Effector CD4-positive, alpha-beta T cell (primary cell): ENCODE data around the gene GGTLC2.
"Not testable (repeated sequence)": the region's sequence is repeated elsewhere in the genome, so short reads cannot be mapped to it uniquely, and the experiment has no call there.

ENCODE experiments used
- DNase-seq: peaks from one replicate; pipeline ENCODE4 v3.0.0-alpha.2; 2020

Gene GGTLC2

DNA sequence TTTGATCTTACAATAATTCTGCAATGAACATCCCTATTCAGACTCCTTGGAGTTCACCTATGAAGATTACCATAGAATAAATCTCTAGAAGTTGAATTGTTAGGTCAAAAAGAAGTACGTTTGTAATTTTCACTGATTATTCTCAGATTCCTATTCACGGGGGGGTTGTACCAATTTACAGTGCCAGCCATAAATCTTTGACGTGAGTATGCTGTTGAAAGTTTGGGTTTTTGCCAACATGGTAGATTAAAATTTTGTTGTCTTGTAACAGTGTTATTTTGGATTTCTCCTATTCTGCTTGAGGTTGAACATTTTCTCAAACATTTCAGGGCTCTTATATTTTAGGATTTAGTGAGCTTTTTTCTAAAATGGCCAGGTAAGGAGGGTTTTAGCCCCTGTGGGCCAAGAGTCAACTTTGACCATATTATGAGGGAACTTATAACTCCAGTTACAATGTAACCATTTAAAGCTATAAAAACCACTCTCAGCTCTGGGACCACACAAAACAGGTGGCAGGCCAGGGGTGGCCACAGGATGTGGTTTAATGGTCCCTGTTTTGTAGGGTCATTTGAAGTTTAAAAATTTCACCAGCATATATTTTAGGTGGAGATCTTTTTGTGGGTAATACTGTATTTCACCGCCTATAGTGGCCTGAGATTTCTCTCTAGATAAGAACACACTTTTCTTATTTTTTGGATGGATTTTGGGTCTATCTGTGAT is 25.8 kb downstream of the GGTLC2 start:
- DNase-seq = no peak

DNA sequence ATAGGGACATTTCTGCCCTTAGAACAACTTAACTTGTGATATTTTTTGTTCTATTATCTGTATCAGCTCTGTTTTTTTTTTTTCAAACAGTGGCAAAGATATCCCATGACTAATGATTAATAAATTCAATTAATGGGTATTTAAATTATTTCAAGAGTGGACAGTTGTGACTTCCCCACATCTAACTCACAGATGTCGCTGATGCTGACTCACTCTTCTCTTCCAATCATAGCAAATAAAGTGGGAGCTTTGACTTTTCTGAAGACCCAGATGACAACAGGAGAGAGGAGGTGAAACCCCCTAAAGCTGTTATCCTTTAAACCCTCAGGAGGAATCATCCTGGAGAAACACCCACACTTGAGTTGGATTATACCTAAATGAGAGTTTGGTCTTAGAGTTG is 27.1 kb downstream of the GGTLC2 start:
- DNase-seq = no peak

DNA sequence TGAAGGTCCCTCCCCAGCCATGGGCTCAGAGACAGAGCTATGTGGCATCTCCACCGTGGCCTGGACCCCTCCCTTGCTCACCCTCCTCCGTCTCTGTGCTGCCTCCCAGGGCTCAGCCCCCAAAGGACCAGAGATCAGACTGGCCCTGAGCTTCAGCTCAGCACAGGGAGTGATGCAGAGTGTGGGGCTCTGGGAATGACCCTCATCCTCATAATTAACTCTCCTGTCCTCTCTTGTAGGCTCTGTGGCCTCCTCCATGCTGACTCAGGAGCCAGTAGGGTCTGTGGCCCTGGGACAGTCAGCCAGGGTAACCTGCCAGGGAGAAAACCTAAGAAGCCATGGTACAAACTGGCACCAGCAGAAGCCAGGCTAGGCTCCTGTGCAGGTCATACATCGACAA is 28.7 kb downstream of the GGTLC2 start:
- DNase-seq = no peak

DNA sequence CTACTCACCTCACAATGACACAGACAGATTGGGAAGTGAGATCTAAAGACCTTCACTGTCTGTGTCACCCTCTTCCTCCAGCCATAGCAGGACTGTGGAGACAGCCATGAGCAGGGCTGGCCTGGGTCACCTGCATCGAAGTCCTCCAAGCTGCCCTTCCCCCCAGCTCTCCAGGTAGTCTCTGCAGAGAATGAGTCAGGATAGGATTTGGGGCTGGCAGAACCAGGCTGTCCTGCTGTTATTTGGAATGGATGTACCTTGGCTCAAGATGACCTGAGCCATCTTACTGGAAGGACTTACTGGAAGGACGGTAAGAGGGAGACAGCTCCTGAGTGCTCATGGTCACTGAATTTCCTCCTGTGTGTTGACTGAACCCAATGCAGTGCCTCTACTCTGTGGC is 29.2 kb downstream of the GGTLC2 start:
- DNase-seq = no peak

DNA sequence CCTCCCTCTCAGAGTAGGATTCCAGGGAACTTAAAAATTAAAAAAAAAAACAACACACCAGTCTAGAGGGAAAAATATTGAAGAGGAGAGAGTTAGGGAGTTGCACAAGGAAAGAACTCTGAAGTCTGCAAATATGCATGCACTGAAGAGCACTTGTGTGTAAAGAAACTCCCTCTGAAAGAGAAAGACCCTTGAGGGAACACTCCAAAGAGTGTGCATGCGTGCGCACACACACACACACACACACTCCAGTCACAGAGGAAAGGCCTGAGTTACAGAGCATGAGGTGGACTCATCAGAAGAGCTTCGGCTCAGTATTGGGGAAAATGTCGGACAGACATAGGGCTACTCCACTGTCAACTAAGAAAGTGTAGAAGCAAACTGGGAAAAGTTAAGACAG is 30.1 kb downstream of the GGTLC2 start:
- no peak for DNase-seq

DNA sequence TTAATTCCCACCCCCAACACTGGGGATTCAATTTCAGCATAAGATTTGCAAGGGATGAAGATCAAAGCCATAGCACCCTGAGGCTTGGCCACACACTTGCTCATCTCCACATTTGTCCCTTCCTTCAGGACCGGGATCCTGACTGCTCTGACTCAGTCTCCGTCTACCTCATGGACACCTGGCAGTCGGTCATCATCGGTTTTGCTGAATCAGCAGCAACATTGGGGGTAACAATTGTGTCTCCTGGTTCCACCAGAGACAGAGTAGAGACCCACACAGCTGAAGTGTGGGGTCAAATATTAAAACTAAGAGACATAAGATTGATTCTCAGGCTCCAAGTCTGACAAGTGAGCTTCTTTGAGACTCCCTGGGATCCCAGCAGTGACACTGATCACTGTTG is 34.6 kb downstream of the GGTLC2 start:
- no peak for DNase-seq

DNA sequence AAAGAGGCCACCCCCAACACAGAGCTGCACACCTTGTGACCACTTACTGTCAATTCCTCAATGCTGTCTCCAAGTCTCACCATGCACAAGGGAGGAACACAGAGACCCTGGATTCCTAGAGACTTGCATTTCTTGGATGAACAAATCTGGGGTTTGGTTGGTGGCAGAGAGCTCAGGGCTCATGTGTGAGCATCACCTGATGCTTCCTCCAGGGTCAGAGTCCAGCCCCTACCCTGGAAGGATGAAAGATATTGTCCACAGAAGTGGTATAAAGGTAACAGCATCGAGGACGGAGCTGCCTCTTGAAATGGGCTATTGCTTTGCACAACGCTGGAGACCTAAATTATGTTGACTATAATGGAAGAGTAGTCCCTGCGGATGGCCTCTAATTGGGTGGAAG is 36.0 kb downstream of the GGTLC2 start:
- no peak for DNase-seq

DNA sequence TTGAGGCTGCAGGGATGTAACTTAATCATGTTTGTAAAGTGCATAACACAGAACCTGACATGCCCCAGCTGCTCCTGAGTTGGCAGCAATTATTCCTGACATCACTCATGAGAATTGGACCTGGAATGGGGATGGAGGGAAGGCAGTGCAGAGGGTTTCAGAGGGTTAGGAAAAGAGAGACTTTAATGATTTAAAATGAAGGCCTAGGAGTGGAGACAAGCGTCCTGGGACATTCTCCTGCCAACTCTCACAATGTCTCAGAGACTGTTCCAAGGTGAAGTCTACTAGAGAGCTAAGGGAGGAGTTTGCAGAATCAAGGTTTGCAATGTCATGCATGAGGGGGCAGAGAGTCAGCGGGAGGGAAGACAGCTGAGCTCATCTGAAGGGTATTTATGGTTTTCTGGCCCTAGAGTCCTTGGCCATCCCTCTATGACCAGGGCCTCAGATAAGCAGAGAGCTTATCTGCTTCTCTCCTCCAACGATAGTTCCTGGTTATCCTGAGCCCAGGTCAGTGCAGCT is 36.9 kb downstream of the GGTLC2 start:
- no peak for DNase-seq

DNA sequence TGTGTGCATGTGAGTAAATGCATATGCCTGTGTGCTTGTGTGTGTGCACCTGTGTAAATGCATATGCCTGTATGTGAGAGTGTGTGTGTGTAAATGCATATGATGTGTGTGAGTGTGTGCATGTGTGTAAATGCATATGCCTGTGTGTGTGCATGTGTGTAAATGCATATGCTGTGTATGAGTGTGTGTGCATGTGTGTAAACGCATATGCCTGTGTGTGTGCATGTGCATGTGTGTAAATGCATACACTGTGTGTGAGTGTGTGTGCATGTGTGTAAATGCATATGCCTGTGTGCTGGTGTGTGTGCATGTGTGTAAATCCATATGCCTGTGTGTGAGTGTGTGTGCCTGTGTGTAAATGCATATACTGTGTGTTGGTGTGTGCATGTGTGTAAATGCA is 37.8 kb downstream of the GGTLC2 start:
- DNase-seq = no peak

DNA sequence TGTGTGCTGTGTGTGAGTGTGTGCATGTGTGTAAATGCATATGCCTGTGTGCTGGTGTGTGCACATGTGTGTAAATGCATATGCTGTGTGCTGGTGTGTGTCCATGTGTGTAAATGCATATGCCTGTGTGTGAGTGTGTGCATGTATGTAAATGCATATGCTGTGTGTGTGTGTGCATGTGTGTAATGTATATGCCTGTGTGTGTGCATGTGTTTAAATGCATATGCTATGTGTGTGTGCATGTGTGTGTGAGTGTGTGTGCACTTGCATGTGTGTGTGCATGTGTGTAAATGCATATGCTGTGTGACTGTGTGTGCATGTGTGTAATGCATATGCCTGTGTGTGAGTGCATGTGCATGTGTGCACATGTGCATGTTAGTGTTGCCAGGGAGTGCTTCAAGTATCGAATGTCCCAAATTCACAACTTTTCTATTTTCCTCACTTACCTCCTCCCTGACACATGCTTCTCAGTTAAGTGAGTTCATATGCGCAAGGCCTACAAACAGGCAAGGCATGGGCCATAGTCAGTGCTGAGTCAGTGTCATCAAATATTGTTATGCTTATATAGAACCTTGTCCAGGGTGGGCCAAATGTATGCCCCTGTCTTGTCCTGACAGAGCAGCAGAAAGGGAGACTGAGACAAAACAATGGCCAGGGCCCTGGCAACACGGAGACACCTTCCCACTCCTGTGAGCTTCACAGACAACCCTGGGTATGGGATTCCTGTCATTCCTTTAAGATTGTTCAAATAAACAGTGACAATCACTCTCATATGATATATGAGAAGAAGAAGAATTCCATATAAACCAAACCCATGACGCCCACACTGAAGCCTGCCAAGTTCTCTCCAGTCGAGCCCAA is 38.6 kb downstream of the GGTLC2 start:
- no peak for DNase-seq

DNA sequence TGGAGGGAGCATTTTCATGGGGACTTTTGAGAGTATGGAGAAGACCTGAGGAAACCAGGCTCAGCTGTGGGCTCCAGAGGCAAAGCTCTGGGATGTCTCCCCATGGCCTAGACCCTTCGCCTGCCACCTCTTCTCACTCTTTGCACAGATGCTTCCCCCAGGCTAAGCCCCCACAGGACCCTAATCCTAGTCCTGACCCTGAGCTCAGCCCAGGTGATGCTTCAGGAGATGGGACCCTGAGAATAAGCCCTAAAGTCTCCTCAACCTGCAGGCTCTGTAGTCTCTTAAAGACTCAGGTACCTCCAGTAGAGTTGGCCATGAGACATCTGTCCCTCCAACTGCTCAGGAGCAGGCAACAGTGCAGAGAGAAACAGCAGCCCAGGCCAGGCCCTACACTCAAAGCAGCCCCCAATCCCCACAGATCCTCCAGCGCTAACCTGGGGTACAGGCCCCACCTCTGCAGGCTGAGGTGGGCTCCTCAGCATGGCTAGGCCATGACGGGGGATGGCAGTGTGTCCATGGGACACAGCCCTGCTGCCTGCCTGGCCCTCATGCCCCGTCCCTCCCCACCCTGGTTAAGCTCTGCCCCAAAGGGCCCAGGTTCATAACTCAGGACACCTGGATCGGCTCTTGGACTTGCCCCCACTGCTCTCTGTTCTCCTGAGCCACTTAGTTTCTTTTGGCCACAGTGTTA is 39.4 kb downstream of the GGTLC2 start:
- DNase-seq = no peak

DNA sequence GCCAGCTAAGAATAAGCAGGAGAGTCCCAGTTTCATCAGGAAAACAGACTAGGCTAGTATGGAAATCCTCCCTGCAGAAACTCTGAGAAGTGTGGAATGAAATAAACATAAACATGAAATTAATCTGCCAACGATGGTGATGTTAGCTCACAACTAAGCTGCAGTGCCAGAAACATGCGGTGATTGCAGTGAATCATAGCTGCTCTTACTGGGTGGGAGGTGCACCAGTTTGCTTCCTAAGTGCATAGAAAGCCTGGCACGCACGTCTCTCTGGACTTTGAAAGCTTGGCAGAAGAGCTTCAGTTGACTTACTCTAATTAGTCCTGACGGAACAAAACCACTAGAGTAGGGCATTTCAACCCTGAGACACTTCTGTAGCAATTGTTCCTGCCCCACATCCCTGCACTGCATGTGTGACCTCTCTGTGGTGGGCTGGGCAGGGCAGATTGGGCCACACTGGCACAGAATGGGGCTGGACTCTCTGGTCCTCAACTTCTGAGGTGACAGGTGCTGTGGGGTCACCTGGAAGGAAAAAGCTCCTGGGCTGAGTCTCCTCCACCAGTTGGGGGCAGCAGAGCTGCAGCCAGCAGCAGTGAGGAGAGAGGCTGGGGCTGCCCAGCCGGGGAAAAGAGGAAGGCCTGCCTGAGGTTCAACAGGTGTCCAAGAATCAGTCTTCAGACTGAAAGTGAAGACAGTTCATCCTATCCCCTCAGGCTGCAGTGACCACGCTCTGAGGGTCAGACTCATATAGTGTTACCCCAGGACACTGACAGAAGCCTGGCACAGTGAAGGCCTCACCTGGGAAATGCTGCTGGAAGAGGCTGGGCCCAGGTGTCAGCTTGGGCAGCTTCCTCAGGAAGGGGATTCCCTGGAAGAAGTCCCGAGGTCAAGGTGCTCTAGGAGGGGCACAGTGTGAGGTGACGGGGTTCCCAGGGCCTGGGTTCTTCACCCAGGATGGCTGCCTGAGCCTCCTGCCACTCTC is 40.5 kb downstream of the GGTLC2 start:
- DNase-seq = no peak

DNA sequence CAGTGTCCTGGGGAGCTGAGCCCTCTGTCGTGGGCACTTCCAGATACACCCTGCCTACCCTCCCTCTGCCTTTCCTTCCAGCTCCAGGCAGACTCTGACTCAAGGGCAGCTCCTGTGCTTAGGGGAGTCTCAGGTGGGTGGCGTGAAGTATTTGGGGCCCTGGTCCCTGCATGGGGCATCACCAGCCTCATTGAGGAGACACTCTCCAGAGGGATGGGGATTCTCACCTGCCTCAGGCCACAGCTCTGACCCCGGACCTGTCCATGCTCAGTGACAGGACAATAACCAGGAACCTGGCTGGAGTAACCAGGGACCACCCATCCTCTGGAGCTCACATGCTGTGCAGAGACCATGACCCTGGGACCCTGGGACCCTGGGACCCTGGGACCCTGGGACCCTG is 41.2 kb downstream of the GGTLC2 start:
- DNase-seq = no peak

DNA sequence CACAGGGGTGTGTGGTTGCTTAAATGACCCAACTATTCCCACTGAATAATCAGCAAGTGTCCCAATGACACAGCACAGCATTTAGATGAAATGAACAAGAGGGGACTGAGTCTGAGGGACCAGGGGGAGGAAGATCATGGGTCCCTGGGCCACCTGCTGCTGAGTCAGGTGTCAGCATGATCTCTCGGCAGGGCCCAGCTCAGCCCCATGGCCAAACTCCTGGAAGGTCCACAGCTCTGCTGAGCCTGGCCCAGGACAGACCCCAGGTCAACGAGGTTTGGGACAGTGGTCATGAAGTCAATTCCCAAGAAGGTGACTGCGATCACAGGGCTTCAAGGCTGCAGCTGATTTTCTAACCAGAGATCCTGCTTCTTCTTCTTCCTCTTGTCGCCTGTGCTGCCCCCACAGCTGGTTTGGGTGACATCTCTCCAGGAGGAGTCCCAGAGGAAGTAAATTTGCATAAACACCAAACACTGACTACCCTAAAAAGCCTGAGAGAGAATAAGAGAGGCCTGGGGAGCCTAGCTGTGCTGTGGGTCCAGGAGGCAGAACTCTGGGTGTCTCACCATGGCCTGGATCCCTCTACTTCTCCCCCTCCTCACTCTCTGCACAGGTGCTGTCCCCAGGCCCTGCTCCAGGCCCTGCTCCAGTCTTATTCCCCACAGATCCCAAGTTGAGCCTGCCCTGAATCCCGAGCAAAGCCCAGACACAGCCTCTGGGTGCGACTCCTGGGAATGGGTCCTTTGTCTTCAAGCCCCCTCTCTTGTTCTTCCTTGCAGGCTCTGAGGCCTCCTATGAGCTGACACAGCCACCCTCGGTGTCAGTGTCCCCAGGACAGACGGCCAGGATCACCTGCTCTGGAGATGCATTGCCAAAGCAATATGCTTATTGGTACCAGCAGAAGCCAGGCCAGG is 42.0 kb downstream of the GGTLC2 start:
- not testable (repeated sequence) for DNase-seq

DNA sequence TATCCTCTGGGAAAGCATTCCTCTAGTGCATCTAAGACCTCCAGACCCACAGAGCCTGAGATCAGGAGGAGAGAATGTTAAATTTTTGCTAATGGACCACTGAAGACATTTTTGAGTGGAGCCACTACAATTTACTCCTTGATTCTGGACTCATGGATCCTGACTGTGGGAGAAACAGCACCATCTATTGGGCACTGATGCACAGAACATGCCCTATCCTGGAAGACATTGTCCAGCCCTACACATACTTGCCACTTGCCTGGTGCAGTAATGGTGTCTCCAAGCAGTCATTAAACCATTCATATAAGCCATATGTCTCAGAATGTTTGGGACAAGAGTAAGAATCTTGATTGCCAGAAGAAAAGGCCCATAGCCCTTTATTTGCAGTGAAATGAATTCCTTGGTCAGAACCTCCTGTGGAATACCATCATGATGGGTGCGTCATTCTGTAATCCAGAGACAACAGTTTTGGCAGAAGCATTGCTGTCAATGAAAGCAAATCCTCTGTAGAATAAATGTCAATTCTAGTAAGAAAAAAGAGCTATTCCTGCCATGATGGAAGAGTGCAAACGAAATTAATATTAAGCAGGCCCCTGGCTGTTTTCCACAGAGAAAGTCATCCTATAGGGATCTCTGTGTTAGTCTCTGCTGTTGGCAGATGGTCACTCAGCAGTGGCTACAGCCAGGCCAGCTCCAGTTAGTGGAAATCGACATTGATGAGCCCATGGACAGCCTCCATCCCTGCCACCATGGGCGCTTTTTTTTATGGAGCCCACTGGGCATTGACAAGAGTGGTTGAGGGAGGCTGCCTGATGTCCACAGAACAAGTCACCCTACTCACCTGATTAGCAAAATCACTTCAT is 43.5 kb downstream of the GGTLC2 start:
- no peak for DNase-seq

DNA sequence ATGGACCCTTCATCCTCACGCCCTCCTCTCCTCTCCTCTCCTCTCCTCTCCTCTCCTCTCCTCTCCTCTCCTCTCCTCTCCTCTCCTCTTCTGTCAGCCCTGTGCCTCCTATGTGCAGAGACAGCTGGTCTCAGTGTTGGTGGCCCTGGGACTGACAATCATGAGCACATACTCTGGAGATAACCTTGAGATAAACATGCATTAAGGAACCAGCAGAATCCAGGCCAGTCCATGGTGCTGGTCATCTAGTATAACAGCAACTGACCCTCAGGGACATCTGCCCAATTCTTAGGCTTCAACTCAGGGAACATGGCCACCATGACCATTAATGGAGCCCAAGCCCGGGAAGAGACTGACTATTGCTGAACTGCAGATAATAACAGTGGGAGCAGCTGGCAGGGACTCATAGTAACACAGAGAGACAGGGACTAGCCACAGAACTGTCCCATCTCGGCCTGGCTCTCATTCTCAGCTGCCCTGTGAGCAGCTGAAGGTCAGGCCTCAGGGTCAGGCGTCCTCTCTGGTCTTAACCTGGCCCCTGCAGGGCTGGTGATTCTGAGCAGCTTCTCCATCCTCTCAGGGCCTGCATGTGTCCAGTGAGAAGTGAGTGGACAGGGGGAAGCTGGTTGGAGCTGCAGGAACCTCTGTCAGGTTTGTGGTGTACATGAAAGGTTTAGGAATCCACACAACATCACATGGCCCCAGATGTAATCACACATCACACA is 45.4 kb downstream of the GGTLC2 start:
- no peak for DNase-seq

DNA sequence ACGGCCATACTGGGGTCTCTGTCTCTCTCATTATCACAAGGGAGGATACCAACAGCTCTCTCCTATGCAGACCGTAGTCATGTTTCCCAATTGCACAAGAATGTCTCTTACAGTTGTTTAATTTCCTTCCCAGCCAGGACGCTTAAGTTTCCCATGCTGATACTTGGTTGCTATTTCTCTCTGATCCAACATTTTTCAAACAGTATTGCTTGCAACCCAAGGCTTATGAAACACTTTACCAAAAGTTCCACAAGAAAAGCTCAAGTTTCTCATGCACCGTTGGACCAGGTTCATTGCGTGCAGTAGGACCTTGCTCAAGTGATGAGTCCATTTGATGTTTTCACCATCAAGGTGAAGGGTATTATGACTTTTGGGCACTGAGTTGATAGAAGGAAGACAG is 46.6 kb downstream of the GGTLC2 start:
- no peak for DNase-seq

DNA sequence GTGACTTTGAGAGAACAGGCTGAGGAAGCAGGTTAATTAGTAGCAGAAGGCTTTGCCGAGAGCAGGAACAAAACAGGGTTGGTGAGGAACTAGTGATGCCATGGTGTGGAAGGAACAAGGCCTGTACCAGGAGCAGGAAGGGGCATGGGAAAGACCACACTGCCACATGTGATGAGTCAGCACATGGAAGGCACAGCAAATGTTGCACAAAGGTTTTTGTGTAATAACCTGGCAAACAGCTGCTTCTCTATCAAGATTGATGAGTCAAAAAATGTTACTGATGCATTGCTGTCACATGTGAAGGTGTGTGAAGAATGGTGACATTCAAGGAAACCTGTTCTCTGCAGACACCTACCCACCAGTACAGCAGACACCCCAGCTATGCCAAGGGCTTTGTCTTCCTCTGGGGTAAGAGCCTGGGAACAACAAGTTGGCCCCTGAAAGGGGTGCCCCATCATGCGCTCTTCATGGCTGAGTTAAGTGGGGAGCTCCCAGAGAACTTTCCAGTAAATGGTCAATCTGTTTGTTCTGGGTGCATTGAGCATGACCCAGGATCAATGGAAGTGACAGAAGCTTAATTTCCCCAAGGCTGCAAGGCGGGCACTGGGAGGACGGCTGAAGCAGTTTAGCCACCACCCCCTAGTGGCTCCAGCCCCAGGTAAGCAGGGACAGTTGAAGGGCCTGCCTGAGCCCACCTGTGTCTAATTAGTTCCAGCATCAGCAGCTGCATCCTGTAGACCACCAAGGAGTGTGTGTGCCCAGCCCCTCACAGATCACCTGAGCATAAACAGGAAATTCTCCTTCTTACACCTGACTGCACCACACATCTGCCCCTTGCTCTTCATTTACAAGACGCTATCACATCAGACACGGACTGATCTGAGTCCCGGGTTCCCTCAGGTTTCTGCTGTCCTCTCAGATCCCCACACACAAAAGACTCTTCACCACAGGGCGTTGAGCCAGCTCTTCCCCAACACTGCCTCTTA is 47.6 kb downstream of the GGTLC2 start:
- no peak for DNase-seq
